ENCODE measurements around the gene VAMP2.

Gene VAMP2

GRCh38 chr17:8155231-8155995 is 7.3 kb downstream of the VAMP2 start:
- no peak for DNase-seq

DNA sequence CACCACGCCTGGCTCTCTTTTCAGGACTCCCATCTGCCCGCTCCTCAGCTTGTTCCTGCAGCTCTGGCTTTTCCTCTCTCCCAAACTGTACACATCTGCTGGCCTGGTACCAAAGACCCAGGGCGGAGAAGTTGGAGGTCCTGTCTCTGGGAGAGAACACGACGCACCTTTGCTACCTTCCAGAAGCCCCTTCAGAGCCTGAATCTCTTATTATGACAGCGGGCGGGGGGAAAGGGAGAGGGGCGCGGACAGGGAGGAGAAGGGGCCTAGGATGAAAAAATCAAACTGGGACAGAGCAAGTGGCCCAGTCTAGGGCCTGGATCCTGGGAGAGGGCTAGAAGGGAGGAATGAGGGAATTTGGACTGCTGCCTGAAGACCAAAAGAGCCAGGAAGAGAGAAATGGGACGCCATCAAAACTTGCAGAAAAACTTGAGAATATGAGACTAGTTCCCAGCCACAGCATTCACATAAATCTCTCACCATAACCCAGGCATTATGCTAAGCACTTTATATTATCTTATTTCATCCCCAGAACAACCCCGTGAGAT is 8.1 kb downstream of the VAMP2 start:
- DNase-seq = no peak

GRCh38 chr17:8153957-8154607 is 8.7 kb downstream of the VAMP2 start:
- peak; percentile 98 for DNase-seq

- DNase-seq = peak; percentile 97
These were observed 9.2 kb downstream of the VAMP2 start for GRCh38 chr17:8153525-8153956.

DNA sequence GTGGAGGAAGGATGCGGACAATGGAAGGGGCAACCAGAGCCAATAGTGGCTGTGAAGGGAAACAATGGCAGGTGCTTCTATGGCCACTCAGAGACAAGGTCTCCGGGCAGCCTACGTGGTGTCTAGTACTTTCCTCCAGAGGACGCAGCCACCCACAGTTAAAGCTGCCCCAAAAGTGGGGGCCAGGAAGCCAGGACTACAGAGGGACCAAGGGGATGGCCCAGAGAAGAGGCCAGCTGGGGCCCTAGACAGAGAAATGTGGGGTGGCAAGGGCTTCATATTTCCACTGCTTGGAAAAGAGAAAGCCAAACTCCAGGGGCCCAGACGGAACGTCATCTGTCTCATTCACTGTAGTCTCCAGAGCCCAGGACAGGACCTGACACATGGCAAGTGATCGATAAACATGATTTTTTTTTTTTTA is 9.7 kb downstream of the VAMP2 start:
- no peak for DNase-seq

DNA sequence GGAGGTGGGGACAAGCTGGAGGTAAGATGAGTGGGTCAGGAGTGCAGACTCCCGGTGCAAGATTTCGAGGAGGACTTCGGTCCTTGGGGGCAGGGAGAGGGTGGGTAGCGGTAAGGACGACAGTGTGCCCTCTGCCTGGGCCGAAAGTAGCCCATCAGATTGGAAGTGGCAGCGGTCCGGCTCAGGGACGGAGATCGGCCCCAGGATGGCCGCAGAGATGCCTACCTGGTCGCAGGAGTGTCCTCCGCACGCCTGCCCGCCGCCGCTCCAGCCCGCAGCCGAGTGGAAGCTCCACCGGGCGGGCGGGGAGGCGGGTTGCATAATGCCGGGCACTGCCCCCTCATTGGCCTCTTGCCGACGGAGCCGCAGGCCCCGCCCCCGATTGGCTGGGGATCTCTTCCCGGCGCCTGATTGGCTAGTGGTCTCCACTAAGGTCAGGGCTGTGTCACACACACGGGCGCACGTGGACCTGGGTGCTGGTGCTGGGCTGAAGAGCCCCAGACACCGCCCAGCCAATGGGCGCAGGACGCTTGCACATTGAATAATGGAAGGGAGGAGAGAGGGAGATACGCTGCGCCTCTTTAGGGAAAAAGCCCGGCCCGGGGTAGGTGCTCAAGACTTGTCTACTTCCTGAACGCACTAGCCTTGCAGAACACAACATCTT is 10.5 kb downstream of the VAMP2 start, which contains the start of gene PER1:
Gene PER1, minus strand, starts transcription at position 293 of the 664 bp plus-strand sequence. CDS start 1,698 bp downstream, outside the sequence.
- DNase-seq = peak; percentile 92

DNA sequence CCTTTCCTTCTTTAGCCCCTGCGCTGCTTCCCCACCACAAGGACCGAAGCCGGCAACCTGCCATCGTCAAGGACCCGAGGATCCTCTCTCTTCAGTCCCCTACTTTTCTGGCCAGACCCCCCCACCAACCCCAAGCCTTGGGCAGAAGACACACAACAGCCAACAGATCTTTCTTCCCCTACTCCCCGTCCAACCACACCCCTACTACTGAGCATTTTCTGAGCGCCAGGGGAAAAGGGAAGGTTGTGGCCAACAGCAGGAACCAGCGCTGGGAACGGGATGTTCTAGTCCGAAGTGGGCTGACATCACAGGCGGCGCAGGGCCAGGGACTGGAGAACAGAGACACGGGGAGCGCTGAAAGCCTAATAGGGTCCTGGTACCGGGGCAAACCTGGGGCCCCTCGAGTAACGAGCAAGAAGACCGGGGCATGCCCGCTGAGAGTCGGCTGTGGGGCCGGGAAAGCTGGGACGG is 11.1 kb downstream of the VAMP2 start:
- peak; percentile 57 for DNase-seq

GRCh38 chr17:8151120-8151640 is 11.6 kb downstream of the VAMP2 start:
- DNase-seq = peak; percentile 88

GRCh38 chr17:8150194-8151119 is 12.3 kb downstream of the VAMP2 start:
- no peak for DNase-seq

GRCh38 chr17:8149419-8150193 is 13.1 kb downstream of the VAMP2 start:
- no peak for DNase-seq

GRCh38 chr17:8148560-8148959 is 14.2 kb downstream of the VAMP2 start:
- no peak for DNase-seq

- no peak for DNase-seq
These were observed 14.8 kb downstream of the VAMP2 start for GRCh38 chr17:8147805-8148404.

- no peak for DNase-seq
These were observed 15.5 kb downstream of the VAMP2 start for GRCh38 chr17:8147141-8147804.

DNA sequence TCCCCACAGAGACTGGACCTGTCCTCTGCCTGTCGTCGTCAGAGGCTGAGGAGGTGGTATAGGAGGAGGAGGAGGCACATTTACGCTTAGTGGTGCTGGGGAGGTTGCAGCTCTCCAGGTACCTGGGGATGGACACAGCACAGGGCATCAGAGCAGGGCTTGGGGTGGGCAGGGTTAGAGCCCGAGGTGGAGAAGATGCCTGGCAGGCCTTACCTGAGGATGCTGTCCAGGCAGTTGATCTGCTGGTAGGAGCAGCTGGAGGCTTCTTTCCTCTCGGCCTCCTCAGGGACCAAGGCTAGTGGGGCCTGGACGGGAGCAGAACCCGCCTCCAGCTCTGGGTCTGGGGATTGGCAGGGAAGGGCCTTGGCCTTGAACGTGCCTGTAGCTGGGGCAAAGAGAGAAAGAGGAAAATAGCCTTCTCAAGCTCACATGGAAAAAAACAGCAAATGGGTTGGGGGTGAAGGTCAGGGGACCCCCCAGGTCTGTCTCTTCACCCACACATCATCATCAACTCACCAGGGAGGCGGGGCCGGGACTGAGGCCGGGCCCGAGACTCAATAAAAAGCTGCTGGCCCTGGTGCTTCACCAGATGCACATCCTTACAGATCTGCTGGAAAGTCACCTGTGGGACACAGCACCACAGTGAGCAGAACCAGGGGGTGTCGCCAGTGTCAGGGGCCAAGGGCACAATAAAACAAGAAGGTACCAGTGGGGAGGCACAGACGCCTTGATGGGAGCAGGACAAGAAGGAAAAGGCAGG is 16.2 kb downstream of the VAMP2 start:
- DNase-seq = no peak

- DNase-seq = no peak
These were observed 16.9 kb downstream of the VAMP2 start for GRCh38 chr17:8145811-8146210.

GRCh38 chr17:8144401-8145231 is 18.1 kb downstream of the VAMP2 start:
- DNase-seq = no peak

GRCh38 chr17:8143581-8144400 is 19.0 kb downstream of the VAMP2 start:
- DNase-seq = no peak

Measured in fibroblast of skin of back (primary cell).